Chondrocyte (in vitro differentiated cells): Measurements from ENCODE around the gene SLC24A4. TPM values are rescaled to one million over a fixed set of nuclear protein-coding genes. Genes with fewer than 3 reads are reported as not detected.
A peak's percentile ranks its signal among the peaks of the same experiment; 100 is the strongest.

Experiments used
- DNase-seq: peaks from one replicate; pipeline ENCODE4 v3.0.0; 2021; ENCODE audit warnings: mixed read lengths, low spot score
- H3K27ac Mint-ChIP-seq: one replicate; pipeline ENCODE4 v1.8.0; 2021; ENCODE audit warnings: mild to moderate bottlenecking, moderate library complexity, mixed read lengths; ENCODE audit not compliant: unreplicated experiment
- H3K27me3 Mint-ChIP-seq: 2 replicates; pipeline ENCODE4 v1.8.0; 2021; ENCODE audit warnings: low read depth, mixed read lengths
- H3K36me3 Mint-ChIP-seq: 2 replicates; pipeline ENCODE4 v1.8.0; 2021; ENCODE audit warnings: low read depth, mixed read lengths
- H3K4me1 Mint-ChIP-seq: 2 replicates; pipeline ENCODE4 v1.8.0; 2021; ENCODE audit warnings: low read depth, mild to moderate bottlenecking, mixed read lengths
- H3K4me3 Mint-ChIP-seq: one replicate; pipeline ENCODE4 v1.8.0; 2021; ENCODE audit warnings: mild to moderate bottlenecking, moderate library complexity, mixed read lengths; ENCODE audit not compliant: unreplicated experiment
- H3K9me3 Mint-ChIP-seq: 2 replicates; pipeline ENCODE4 v1.8.0; 2021; ENCODE audit warnings: low read depth, mixed read lengths
- total RNA-seq: library from RNA; stranded (reverse); gene quantifications from 3 replicates; pipeline ENCODE4 v1.2.1, GENCODE V29; 2021
- TF ChIP-seq, protein P1 (sequence below): fragments of 200-600 bp; sonication (generic); IDR thresholded peaks from 2 replicates; pipeline ENCODE4 v1.5.0; 2021; ENCODE audit warnings: antibody characterized with exemption, mild to moderate bottlenecking, moderate library complexity

Gene SLC24A4
- total RNA-seq, 1 donor from 2014 or later = 0.37 TPM

DNA sequence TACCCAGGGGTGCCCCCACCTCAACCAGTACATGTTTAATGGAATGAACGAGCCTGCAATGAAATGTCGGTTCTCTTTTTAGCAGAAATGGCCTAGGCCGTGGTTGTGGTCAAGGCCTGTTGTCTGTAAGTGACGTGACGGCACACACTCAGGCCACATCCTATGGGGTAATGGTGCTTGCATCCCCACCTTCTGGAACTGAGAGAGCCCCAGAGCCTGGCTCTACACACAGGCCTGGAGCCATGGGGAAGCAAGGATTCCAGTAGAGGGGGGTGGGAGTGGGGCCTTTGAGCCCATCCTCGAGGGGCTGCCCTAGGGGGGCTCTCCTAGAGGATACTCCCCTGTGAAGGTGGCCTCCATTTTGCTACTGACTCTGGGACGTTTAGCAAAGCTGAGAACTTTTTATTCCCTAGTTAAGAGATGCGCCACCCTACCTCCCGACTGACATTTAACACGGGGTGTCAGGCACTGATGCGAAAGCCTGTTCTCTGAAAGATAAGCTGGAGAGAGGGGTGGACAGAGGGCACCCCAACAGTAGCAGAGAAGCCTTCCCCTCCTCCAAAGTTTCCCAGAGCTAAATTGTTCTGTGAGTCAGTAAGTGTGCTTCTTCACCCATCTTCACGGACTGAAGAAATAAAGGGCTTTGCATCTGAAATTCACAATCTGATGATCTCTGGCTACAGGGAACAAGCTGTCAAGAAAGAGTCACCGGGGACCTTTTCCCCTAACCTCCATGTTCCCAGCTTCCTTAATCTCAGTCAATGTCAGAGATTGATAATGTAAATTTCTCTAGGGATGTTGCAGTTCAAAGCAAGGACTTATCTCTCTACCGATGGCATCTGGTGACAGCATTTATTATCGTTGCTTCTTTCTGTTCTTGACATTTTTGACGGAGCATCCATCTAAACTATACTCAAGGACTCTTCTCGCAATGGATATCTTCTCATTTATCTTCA, 197.4 kb downstream of the SLC24A4 start:
- no peaks in the 10 kb centered on the region for H3K9me3 Mint-ChIP-seq
- H3K36me3 Mint-ChIP-seq = peaks cover 2% of the 10 kb centered on the region
- peak; percentile 46 for DNase-seq
- TF ChIP-seq, protein P1, sequence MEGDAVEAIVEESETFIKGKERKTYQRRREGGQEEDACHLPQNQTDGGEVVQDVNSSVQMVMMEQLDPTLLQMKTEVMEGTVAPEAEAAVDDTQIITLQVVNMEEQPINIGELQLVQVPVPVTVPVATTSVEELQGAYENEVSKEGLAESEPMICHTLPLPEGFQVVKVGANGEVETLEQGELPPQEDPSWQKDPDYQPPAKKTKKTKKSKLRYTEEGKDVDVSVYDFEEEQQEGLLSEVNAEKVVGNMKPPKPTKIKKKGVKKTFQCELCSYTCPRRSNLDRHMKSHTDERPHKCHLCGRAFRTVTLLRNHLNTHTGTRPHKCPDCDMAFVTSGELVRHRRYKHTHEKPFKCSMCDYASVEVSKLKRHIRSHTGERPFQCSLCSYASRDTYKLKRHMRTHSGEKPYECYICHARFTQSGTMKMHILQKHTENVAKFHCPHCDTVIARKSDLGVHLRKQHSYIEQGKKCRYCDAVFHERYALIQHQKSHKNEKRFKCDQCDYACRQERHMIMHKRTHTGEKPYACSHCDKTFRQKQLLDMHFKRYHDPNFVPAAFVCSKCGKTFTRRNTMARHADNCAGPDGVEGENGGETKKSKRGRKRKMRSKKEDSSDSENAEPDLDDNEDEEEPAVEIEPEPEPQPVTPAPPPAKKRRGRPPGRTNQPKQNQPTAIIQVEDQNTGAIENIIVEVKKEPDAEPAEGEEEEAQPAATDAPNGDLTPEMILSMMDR = no peak
- H3K4me1 Mint-ChIP-seq = peaks cover 8% of the 10 kb centered on the region
- no peaks in the 10 kb centered on the region for H3K27me3 Mint-ChIP-seq
- no peak overlapping the region for H3K4me3 Mint-ChIP-seq
- H3K27ac Mint-ChIP-seq = no peak overlapping the region

DNA sequence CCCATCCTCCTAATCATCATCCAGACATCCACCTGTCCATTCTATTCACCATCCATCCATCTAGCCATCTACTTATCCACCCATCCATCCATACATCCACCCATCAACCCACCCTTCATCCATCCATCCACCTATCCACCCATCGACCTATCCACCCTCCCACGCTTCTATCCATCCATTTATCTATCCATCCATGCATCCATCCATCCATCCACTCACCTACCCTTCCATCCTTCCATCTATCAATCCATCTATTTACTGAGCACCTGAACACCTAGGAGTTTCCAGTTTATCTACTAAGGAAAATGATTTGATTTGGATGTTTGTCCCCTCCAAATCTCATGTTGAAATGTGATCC, 198.1 kb downstream of the SLC24A4 start:
- no peaks in the 10 kb centered on the region for H3K9me3 Mint-ChIP-seq
- TF ChIP-seq, protein P1 = no peak
- H3K36me3 Mint-ChIP-seq = peaks cover 2% of the 10 kb centered on the region
- H3K27ac Mint-ChIP-seq = no peak overlapping the region
- no peak overlapping the region for H3K4me3 Mint-ChIP-seq
- no peak for DNase-seq
- H3K27me3 Mint-ChIP-seq = no peaks in the 10 kb centered on the region
- H3K4me1 Mint-ChIP-seq = peaks cover 4% of the 10 kb centered on the region

DNA sequence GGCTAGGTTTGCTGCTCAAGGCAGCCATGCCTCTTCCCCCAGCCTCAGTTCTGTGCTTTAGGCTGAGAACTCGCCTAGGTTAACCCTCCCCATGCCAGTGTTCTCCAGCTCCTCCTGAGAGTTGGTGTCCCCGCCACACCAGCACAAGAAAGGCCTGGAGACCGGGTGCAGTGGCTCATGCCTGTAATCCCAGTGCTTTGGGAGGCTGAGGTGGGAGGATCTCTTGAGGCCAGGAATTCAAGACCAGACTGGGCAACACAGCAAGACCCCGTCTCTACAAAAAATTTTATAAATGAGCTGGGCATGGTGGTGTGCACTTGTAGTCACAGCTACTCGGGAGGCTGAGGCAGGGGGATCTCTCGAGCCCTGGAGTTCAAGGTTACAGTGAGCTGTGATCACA, 200.8 kb downstream of the SLC24A4 start:
- H3K27me3 Mint-ChIP-seq = no peaks in the 10 kb centered on the region
- DNase-seq = no peak
- TF ChIP-seq, protein P1 = no peak

DNA sequence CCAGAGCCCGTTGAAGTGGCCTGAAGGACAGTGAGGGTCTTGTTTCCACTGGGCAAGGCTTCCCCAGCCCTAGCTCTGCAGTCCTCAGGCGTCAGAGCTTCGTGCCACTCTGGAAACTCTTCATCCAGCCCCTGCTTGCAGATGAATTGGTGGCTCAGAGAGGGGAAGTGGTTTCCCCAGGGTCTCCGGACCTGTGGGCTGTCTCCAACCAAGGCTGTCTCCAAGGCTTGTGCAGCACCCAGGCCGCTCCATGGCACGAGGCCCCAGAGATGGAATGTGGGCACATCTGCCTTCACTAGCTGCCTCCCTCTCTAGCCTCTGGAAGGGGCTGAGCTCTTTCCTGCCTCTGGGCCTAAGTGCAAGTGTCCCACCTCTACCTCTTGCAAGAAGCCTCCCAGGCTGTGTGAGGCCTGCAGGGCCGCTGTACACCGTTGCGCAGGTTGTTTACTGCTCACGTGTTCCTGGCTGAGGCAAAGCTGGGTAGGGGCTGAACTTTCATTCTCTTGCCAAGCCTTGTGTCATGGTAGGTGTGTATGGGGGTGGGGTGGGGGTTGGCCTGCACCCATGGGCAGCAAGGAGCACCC, 201.7 kb downstream of the SLC24A4 start:
- Mint-ChIP-seq H3K36me3 (peaks cover 2% of the 10 kb centered on the region), H3K27ac (no peak overlapping the region), H3K4me1 (peaks cover 7% of the 10 kb centered on the region), H3K4me3 (no peak overlapping the region), H3K27me3 (no peaks in the 10 kb centered on the region), H3K9me3 (no peaks in the 10 kb centered on the region)
- no peak for DNase-seq
- TF ChIP-seq, protein P1 = no peak

More for the DNA sequence above, 200.8 kb downstream of the SLC24A4 start:
- H3K36me3 Mint-ChIP-seq = peaks cover 2% of the 10 kb centered on the region
- no peaks in the 10 kb centered on the region for H3K9me3 Mint-ChIP-seq
- no peak overlapping the region for H3K27ac Mint-ChIP-seq
- H3K4me3 Mint-ChIP-seq = no peak overlapping the region
- H3K4me1 Mint-ChIP-seq = peaks cover 4% of the 10 kb centered on the region

DNA sequence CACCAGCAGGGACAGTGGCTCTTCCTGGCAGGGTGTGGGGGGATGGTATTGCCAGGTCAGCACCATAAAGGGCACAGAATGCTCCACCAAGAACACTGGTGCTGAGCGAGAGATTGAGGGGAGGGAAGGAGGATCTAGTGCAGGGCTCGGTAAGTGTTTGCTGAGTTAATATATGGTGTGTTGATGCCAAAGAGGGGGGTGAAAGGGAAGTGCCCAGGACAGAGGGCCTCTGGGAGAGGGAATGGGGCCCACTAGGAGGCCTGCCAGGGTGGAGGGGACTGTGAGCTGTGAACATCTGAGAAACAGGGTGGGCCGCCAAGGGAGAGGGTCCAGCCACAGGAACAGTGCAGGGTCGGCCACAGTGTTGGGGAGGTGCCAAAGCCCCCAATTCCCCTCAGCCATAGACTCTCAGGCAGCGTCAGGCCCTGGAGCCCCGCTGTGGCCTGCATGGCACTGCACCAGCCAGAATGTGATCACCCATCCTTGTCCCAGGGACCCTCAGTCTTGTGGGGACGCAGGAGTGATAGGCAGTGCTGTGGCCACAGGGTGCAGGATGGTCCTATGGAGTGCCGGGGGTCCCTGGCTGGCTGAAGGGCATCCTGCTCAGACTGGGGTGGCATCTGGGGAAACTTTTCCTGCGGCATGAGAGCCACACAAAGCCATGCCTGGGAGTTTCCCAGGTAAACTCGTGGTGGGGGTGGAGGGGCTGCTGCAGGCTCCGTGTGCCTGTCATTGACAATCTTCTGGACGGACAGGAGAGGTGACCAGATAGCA, 202.5 kb downstream of the SLC24A4 start:
- H3K27me3 Mint-ChIP-seq = no peaks in the 10 kb centered on the region
- peaks cover 7% of the 10 kb centered on the region for H3K4me1 Mint-ChIP-seq
- H3K4me3 Mint-ChIP-seq = no peak overlapping the region
- no peaks in the 10 kb centered on the region for H3K9me3 Mint-ChIP-seq
- DNase-seq = no peak
- TF ChIP-seq, protein P1 = no peak
- peaks cover 2% of the 10 kb centered on the region for H3K36me3 Mint-ChIP-seq
- no peak overlapping the region for H3K27ac Mint-ChIP-seq
